Activated T-helper 2 cell treated with anti-CD3 and anti-CD28 coated beads, Interferon-gamma antibody, Interleukin-2, Interleukin-4, amounts not matched to agents 10 μg/mL and 5 μg/mL and 100 μg/mL, durations not matched to agents 14 hours and 24 hours and 36 hours (primary cell): ENCODE results near the gene CCNK. TPM values are rescaled to one million over a fixed set of nuclear protein-coding genes. Genes with fewer than 3 reads are reported as not detected.
A peak's percentile ranks its signal among the peaks of the same experiment; 100 is the strongest.

Experiments used
- DNase-seq: peaks from one replicate; pipeline ENCODE4 v3.0.0; 2021; ENCODE audit warnings: low spot score
- H3K27ac Mint-ChIP-seq: one replicate; pipeline ENCODE4 v1.8.0; 2021; ENCODE audit warnings: mixed read lengths
- H3K27me3 Mint-ChIP-seq: one replicate; pipeline ENCODE4 v1.8.0; 2021; ENCODE audit warnings: low read depth, mixed read lengths
- H3K36me3 Mint-ChIP-seq: one replicate; pipeline ENCODE4 v1.8.0; 2021; ENCODE audit warnings: low read depth, mixed read lengths
- H3K4me1 Mint-ChIP-seq: one replicate; pipeline ENCODE4 v1.8.0; 2021; ENCODE audit warnings: low read depth, mixed read lengths
- H3K4me3 Mint-ChIP-seq: one replicate; pipeline ENCODE4 v1.8.0; 2021; ENCODE audit warnings: low read depth, mild to moderate bottlenecking, moderate library complexity, mixed read lengths
- H3K9me3 Mint-ChIP-seq: one replicate; pipeline ENCODE4 v1.8.0; 2021; ENCODE audit warnings: mixed read lengths
- intact Hi-C: fragments of 100-400 bp; cut with micrococcal nuclease; formaldehyde crosslinking; loops from one replicate; pipeline ENCODE4 v1.15.1; 2023
- total RNA-seq: library from RNA; stranded (reverse); gene quantifications from 2 replicates; pipeline ENCODE4 v1.2.3, GENCODE V29; 2022

The CCNK gene
- total RNA-seq, 1 donor from 2014 or later = 77.8 TPM

- Mint-ChIP-seq H3K27me3 (no peaks in the 10 kb centered on the region), H3K36me3 (peaks cover 6% of the 10 kb centered on the region), H3K4me3 (no peak overlapping the region), H3K9me3 (no peaks in the 10 kb centered on the region), H3K27ac (no peak overlapping the region), H3K4me1 (no peaks in the 10 kb centered on the region)
- DNase-seq = no peak
- intact Hi-C loops = no loop called here
Measured at GRCh38 chr14:99513946-99514551, 32.8 kb downstream of the CCNK start.

- Mint-ChIP-seq H3K4me1 (no peaks in the 10 kb centered on the region), H3K27me3 (no peaks in the 10 kb centered on the region), H3K4me3 (no peak overlapping the region), H3K36me3 (no peaks in the 10 kb centered on the region), H3K9me3 (no peaks in the 10 kb centered on the region), H3K27ac (no peak overlapping the region)
- no peak for DNase-seq
- intact Hi-C loops = no loop called here
Measured at GRCh38 chr14:99514552-99515300, 33.5 kb downstream of the CCNK start.

- H3K9me3 Mint-ChIP-seq = no peaks in the 10 kb centered on the region
- H3K27ac Mint-ChIP-seq = no peak overlapping the region
- no peaks in the 10 kb centered on the region for H3K4me1 Mint-ChIP-seq
- no peak for DNase-seq
- H3K4me3 Mint-ChIP-seq = no peak overlapping the region
- H3K36me3 Mint-ChIP-seq = no peaks in the 10 kb centered on the region
- intact Hi-C loops = no loop called here
- H3K27me3 Mint-ChIP-seq = no peaks in the 10 kb centered on the region
Measured at GRCh38 chr14:99515301-99516155, 34.3 kb downstream of the CCNK start.

- intact Hi-C loops = no loop called here
- no peaks in the 10 kb centered on the region for H3K4me1 Mint-ChIP-seq
- no peaks in the 10 kb centered on the region for H3K9me3 Mint-ChIP-seq
- H3K27ac Mint-ChIP-seq = no peak overlapping the region
- no peak for DNase-seq
- no peaks in the 10 kb centered on the region for H3K27me3 Mint-ChIP-seq
- no peak overlapping the region for H3K4me3 Mint-ChIP-seq
- H3K36me3 Mint-ChIP-seq = no peaks in the 10 kb centered on the region
Measured at GRCh38 chr14:99516156-99516870, 35.1 kb downstream of the CCNK start.

GRCh38 chr14:99516871-99517642 is 35.8 kb downstream of the CCNK start:
- no peaks in the 10 kb centered on the region for H3K4me1 Mint-ChIP-seq
- no peak overlapping the region for H3K27ac Mint-ChIP-seq
- intact Hi-C loops = no loop called here
- H3K4me3 Mint-ChIP-seq = no peak overlapping the region
- no peaks in the 10 kb centered on the region for H3K27me3 Mint-ChIP-seq
- H3K9me3 Mint-ChIP-seq = no peaks in the 10 kb centered on the region
- no peaks in the 10 kb centered on the region for H3K36me3 Mint-ChIP-seq
- no peak for DNase-seq

- Mint-ChIP-seq H3K27ac (no peak overlapping the region), H3K36me3 (no peaks in the 10 kb centered on the region), H3K4me1 (no peaks in the 10 kb centered on the region), H3K4me3 (no peak overlapping the region), H3K27me3 (no peaks in the 10 kb centered on the region), H3K9me3 (no peaks in the 10 kb centered on the region)
- intact Hi-C loops = loop anchor here (1.0 kb wide), 1 partner anchor 111 kb away; no protein-coding TSS in a partner anchor
- DNase-seq = no peak
Measured at GRCh38 chr14:99517643-99518381, 36.6 kb downstream of the CCNK start.

- DNase-seq = peak; percentile 70
- H3K4me1 Mint-ChIP-seq = no peaks in the 10 kb centered on the region
- H3K36me3 Mint-ChIP-seq = no peaks in the 10 kb centered on the region
- intact Hi-C loops = loop anchor here (1.0 kb wide), 1 partner anchor 111 kb away; no protein-coding TSS in a partner anchor
- no peak overlapping the region for H3K27ac Mint-ChIP-seq
- no peaks in the 10 kb centered on the region for H3K27me3 Mint-ChIP-seq
- no peaks in the 10 kb centered on the region for H3K9me3 Mint-ChIP-seq
- H3K4me3 Mint-ChIP-seq = no peak overlapping the region
Measured at GRCh38 chr14:99518441-99519346, 37.5 kb downstream of the CCNK start.

- intact Hi-C loops = no loop called here
- no peak overlapping the region for H3K27ac Mint-ChIP-seq
- no peaks in the 10 kb centered on the region for H3K4me1 Mint-ChIP-seq
- H3K4me3 Mint-ChIP-seq = no peak overlapping the region
- H3K36me3 Mint-ChIP-seq = no peaks in the 10 kb centered on the region
- H3K9me3 Mint-ChIP-seq = no peaks in the 10 kb centered on the region
- no peak for DNase-seq
- H3K27me3 Mint-ChIP-seq = no peaks in the 10 kb centered on the region
Measured at GRCh38 chr14:99519347-99519881, 38.2 kb downstream of the CCNK start.

- H3K4me1 Mint-ChIP-seq = no peaks in the 10 kb centered on the region
- no peak overlapping the region for H3K4me3 Mint-ChIP-seq
- no peak overlapping the region for H3K27ac Mint-ChIP-seq
- intact Hi-C loops = no loop called here
- no peaks in the 10 kb centered on the region for H3K27me3 Mint-ChIP-seq
- H3K9me3 Mint-ChIP-seq = no peaks in the 10 kb centered on the region
- no peak for DNase-seq
- no peaks in the 10 kb centered on the region for H3K36me3 Mint-ChIP-seq
Measured at GRCh38 chr14:99519931-99520421, 38.8 kb downstream of the CCNK start.

GRCh38 chr14:99520571-99521081 is 39.4 kb downstream of the CCNK start:
- H3K36me3 Mint-ChIP-seq = no peaks in the 10 kb centered on the region
- intact Hi-C loops = no loop called here
- DNase-seq = no peak

More at GRCh38 chr14:99520571-99521081, 39.4 kb downstream of the CCNK start:
- Mint-ChIP-seq H3K27me3 (no peaks in the 10 kb centered on the region), H3K4me1 (peaks cover 1% of the 10 kb centered on the region), H3K9me3 (no peaks in the 10 kb centered on the region), H3K4me3 (no peak overlapping the region), H3K27ac (no peak overlapping the region)
